Endothelial cell of umbilical vein (primary cell): ENCODE results near the gene PNKD. TPM values are rescaled to one million over a fixed set of nuclear protein-coding genes. Genes with fewer than 3 reads are reported as not detected.
A peak's percentile ranks its signal among the peaks of the same experiment; 100 is the strongest.

Experiments
- BruUV-seq: library from RNA; stranded (reverse); fragments of 400-500 nt; replicated peaks from 2 replicates; lab custom pipeline; 2021; lab: Mats Ljungman, UMichigan
- CTCF ChIA-PET: fragments of 300-600, 350-600 bp; sonication (Branson Sonifier 250); formaldehyde crosslinking; loops from one replicate; lab custom pipeline; 2021; ENCODE audit warnings: antibody characterized with exemption, inconsistent platforms; lab: Charles Lee
- POLR2A ChIA-PET: fragments of 300-600, 350-600 bp; sonication (Branson Sonifier 250); formaldehyde crosslinking; loops from one replicate; lab custom pipeline; 2021; ENCODE audit warnings: antibody characterized with exemption, inconsistent platforms; lab: Charles Lee
- DNase-seq: peaks from one replicate; pipeline ENCODE4 v3.0.0-alpha.2; 2011; ENCODE audit warnings: low read depth, low spot score
- FAIRE-seq: peaks from 2 replicates; lab custom pipeline; 2011; peaks lifted over from hg19 to GRCh38; lab: Jason Lieb, UNC
- H2AFZ ChIP-seq: 2 replicates; pipeline ENCODE4 v1.6.0; 2012; ENCODE audit warnings: low read depth, low read length, control low read depth, inconsistent platforms
- H3K27ac ChIP-seq: 2 replicates; pipeline ENCODE4 v1.5.1; 2011; ENCODE audit warnings: low read depth, mild to moderate bottlenecking, control low read depth, low read length, moderate library complexity; ENCODE audit not compliant: insufficient read depth
- H3K27me3 ChIP-seq, 2 experiments: 2 replicates each; pipeline versions ENCODE4 v1.6.0 to v1.6.1; 2011; ENCODE audit warnings: low read length in 2 of 2, mixed read lengths in 1 of 2; ENCODE audit not compliant: control insufficient read depth in 2 of 2, insufficient read depth in 2 of 2
- H3K36me3 ChIP-seq, 2 experiments: 2 replicates in 1 of 2; 3 replicates in 1 of 2; pipeline ENCODE4 v1.5.1; 2011; ENCODE audit warnings: low read length in 2 of 2, mild to moderate bottlenecking in 1 of 2, moderate library complexity in 1 of 2; ENCODE audit not compliant: control insufficient read depth in 2 of 2, insufficient read depth in 2 of 2; ENCODE audit errors: extremely low read depth in 1 of 2
- H3K4me1 ChIP-seq: 3 replicates; pipeline ENCODE4 v1.5.1; 2011; ENCODE audit warnings: mild to moderate bottlenecking, low read length; ENCODE audit not compliant: control insufficient read depth, insufficient read depth; ENCODE audit errors: extremely low read depth
- H3K4me2 ChIP-seq: 2 replicates; pipeline ENCODE4 v1.6.1; 2011; ENCODE audit warnings: low read length, control low read depth, mixed read lengths; ENCODE audit not compliant: insufficient read depth
- H3K4me3 ChIP-seq, 3 experiments: fragments of 200-600 bp in 1 of 3; sonication (generic), shearing (Covaris generic) in 1 of 3; replicated peaks in 1 of 3; 2 replicates each; pipeline ENCODE4 v1.5.1; 2011 to 2016; ENCODE audit warnings: control low read depth in 3 of 3, low read length in 3 of 3, mild to moderate bottlenecking in 2 of 3, inconsistent platforms in 1 of 3, low read depth in 1 of 3, moderate library complexity in 1 of 3; ENCODE audit not compliant: insufficient read depth in 1 of 3
- H3K79me2 ChIP-seq: 2 replicates; pipeline ENCODE4 v1.6.0; 2012; ENCODE audit warnings: low read length, inconsistent platforms; ENCODE audit not compliant: control insufficient read depth, insufficient read depth
- H3K9ac ChIP-seq: replicated peaks from 2 replicates; pipeline ENCODE3; 2011; ENCODE audit warnings: low read length, control low read depth; ENCODE audit not compliant: insufficient read depth; ENCODE audit errors: extremely low read depth
- H3K9me1 ChIP-seq: replicated peaks from 3 replicates; pipeline ENCODE4 v1.6.0; 2011; ENCODE audit warnings: mild to moderate bottlenecking, low read length; ENCODE audit not compliant: control insufficient read depth, insufficient read depth; ENCODE audit errors: extremely low read depth
- H3K9me3 ChIP-seq: replicated peaks from 2 replicates; pipeline ENCODE4 v1.5.1; 2012; ENCODE audit warnings: low read length, inconsistent platforms; ENCODE audit not compliant: control insufficient read depth, insufficient read depth
- H4K20me1 ChIP-seq: replicated peaks from 2 replicates; pipeline ENCODE3; 2011; ENCODE audit warnings: mild to moderate bottlenecking, low read length; ENCODE audit not compliant: control insufficient read depth, insufficient read depth; ENCODE audit errors: extremely low read depth
- EZH2 ChIP-seq: IDR thresholded peaks from 2 replicates; pipeline ENCODE4 v1.6.1; 2012; ENCODE audit warnings: borderline replicate concordance, low read depth, mild to moderate bottlenecking, moderate library complexity, low read length, inconsistent platforms; ENCODE audit not compliant: severe bottlenecking
- FOS ChIP-seq: IDR thresholded peaks from 2 replicates; pipeline ENCODE4 v1.6.1; 2011; ENCODE audit warnings: mild to moderate bottlenecking, low read length, moderate library complexity, borderline replicate concordance; ENCODE audit not compliant: insufficient read depth
- JUN ChIP-seq: IDR thresholded peaks from 2 replicates; pipeline ENCODE4 v1.6.1; 2011; ENCODE audit warnings: borderline replicate concordance, low read depth; ENCODE audit not compliant: insufficient read length, insufficient read depth
- dilution Hi-C: fragments of 300-500 bp; cut with MboI; formaldehyde crosslinking; loops from one replicate; pipeline ENCODE4 v1.15.0; 2019; ENCODE audit warnings: low sequenced_read_pairs; ENCODE audit not compliant: extremely low pct_ligation_motif_present
- intact Hi-C: fragments of 100-400 bp; cut with micrococcal nuclease; formaldehyde crosslinking; loops from one replicate; pipeline ENCODE4 v1.10.0; 2022
- polyA plus RNA-seq, 4 experiments: library from polyadenylated mRNA; depleted of rRNA in 3 of 4; stranded (reverse) in 3 of 4; unstranded in 1 of 4; fragments of >200 nt; gene quantifications; 2 replicates each; pipeline versions ENCODE4 v1.2.1 to v1.2.3, GENCODE V29; 2011 to 2012; ENCODE audit warnings: missing spikeins in 1 of 4
- total RNA-seq: library from RNA; stranded (reverse); gene quantifications from 2 replicates; pipeline ENCODE4 v1.2.3, GENCODE V29; 2021
- TF ChIP-seq, protein P1 (sequence below), 2 donors: IDR thresholded peaks; 1 replicate in 1 of 2; 2 replicates in 1 of 2; pipeline ENCODE4 v1.5.1; 2011; ENCODE audit warnings: low read length in 2 of 2, mild to moderate bottlenecking in 2 of 2, moderate library complexity in 2 of 2, control low read depth in 1 of 2, inconsistent platforms in 1 of 2, low read depth in 1 of 2; ENCODE audit not compliant: insufficient read depth in 1 of 2; ENCODE audit errors: extremely low read depth in 1 of 2

PNKD gene
- total and polyA plus RNA-seq, 2 donors (not counting 3 experiments of a cell fraction or from before 2014, with no cell fraction given): 56.1 to 88.3 TPM

DNA sequence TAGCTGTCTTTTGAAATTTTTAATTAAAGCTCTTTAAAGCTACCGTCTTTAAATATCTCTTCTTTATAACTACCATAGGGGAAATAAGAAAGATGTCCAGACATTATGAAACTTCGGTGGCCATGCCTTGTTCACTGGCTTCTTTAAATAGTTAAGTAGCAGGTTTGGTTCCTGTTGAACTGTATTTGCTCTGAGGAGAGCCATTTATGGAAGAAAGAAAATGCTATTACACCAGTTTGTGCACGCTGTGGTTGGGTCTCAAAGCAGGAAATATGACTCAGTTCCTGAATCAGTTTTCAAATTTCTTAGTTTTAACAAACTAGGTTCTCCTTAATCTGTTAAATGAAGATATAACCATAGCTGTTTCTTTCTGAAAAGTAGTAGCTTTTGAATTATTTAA lies 41.1 kb upstream of the PNKD start:
- peak; percentile 92 for FAIRE-seq
- Histone ChIP-seq H3K27me3 (no peaks in the 10 kb centered on the region), H3K79me2 (peaks cover 64% of the 10 kb centered on the region), H3K4me3 (peak overlapping the region in 1 of 3 experiments; percentile 39), H3K9ac (peak overlapping the region; percentile 53), H3K9me1 (no peaks in the 10 kb centered on the region), H3K27ac (peak overlapping the region; percentile 70), H3K9me3 (no peaks in the 10 kb centered on the region), H4K20me1 (no peaks in the 10 kb centered on the region), H2AFZ (no peak overlapping the region), H3K36me3 (peaks cover 29 to 44% of the 10 kb centered on the region in 2 experiments), H3K4me1 (peaks cover 31% of the 10 kb centered on the region), H3K4me2 (peak overlapping the region; percentile 86)
- TF ChIP-seq EZH2 (no peak), JUN (peak; percentile 66), FOS (peak; percentile 80)
- TF ChIP-seq, protein P1, sequence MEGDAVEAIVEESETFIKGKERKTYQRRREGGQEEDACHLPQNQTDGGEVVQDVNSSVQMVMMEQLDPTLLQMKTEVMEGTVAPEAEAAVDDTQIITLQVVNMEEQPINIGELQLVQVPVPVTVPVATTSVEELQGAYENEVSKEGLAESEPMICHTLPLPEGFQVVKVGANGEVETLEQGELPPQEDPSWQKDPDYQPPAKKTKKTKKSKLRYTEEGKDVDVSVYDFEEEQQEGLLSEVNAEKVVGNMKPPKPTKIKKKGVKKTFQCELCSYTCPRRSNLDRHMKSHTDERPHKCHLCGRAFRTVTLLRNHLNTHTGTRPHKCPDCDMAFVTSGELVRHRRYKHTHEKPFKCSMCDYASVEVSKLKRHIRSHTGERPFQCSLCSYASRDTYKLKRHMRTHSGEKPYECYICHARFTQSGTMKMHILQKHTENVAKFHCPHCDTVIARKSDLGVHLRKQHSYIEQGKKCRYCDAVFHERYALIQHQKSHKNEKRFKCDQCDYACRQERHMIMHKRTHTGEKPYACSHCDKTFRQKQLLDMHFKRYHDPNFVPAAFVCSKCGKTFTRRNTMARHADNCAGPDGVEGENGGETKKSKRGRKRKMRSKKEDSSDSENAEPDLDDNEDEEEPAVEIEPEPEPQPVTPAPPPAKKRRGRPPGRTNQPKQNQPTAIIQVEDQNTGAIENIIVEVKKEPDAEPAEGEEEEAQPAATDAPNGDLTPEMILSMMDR (IDR thresholded peaks at IDR 0.05; ENCODE audit: extremely low read depth in 1 of 2, insufficient read depth in 1 of 2, low read depth in 1 of 2, low read length in 2 of 2): no peak
- ChIA-PET POLR2A (interaction anchor here (1.0 kb wide), 1 partner anchor 41 kb away, joined by 4 read pairs; the partner anchor contains the start of genes AAMP and PNKD), CTCF (interaction anchor here (1.1 to 1.5 kb wide), 6 partner anchors 9 to 669 kb away, joined by 3 to 8 read pairs (median 4); partner anchors contain the start of gene ARPC2)
- intact Hi-C loops (loop anchor here (1.0 to 5.0 kb wide), 3 partner anchors 10 to 178 kb away; no protein-coding TSS in a partner anchor), dilution Hi-C loops (no loop called here)
- no TSS peak for BruUV-seq
- peak; percentile 88 for DNase-seq
